Measurements from ENCODE around the gene DTNA.

DTNA gene

GRCh38 chr18:34816183-34816582 is 106.1 kb downstream of the DTNA start:
- no peak for TF ChIP-seq CTCF (IDR thresholded peaks at IDR 0.05; ENCODE audit: insufficient read depth, missing control alignments)
- FAIRE-seq = peak; percentile 51
- no peak for DNase-seq (ENCODE audit: insufficient read length, low spot score)

- DNase-seq (ENCODE audit: insufficient read length, low spot score) (no peak), FAIRE-seq (no peak)
- no peak for TF ChIP-seq CTCF (IDR thresholded peaks at IDR 0.05; ENCODE audit: insufficient read depth, missing control alignments)
Observed at GRCh38 chr18:34817636-34818035, 107.5 kb downstream of the DTNA start.

GRCh38 chr18:34818064-34818463 is 108.0 kb downstream of the DTNA start:
- DNase-seq (ENCODE audit: insufficient read length, low spot score) (no peak), FAIRE-seq (peak; percentile 11)
- no peak for TF ChIP-seq CTCF (IDR thresholded peaks at IDR 0.05; ENCODE audit: insufficient read depth, missing control alignments)

GRCh38 chr18:34820360-34821065 is 110.4 kb downstream of the DTNA start:
- no peak for TF ChIP-seq CTCF (IDR thresholded peaks at IDR 0.05; ENCODE audit: insufficient read depth, missing control alignments)
- DNase-seq (ENCODE audit: insufficient read length, low spot score) (no peak), FAIRE-seq (no peak)

GRCh38 chr18:34821669-34822210 is 111.6 kb downstream of the DTNA start:
- no peak for DNase-seq (ENCODE audit: insufficient read length, low spot score)
- TF ChIP-seq CTCF (IDR thresholded peaks at IDR 0.05; ENCODE audit: insufficient read depth, missing control alignments) = no peak
- peak; percentile 35 for FAIRE-seq

GRCh38 chr18:34828093-34828492 is 118.0 kb downstream of the DTNA start:
- TF ChIP-seq CTCF (IDR thresholded peaks at IDR 0.05; ENCODE audit: insufficient read depth, missing control alignments) = no peak

GRCh38 chr18:34834897-34835296 is 124.8 kb downstream of the DTNA start:
- no peak for TF ChIP-seq CTCF (IDR thresholded peaks at IDR 0.05; ENCODE audit: insufficient read depth, missing control alignments)
- FAIRE-seq (peak; percentile 63), DNase-seq (ENCODE audit: insufficient read length, low spot score) (no peak)

More at GRCh38 chr18:34828093-34828492, 118.0 kb downstream of the DTNA start:
- FAIRE-seq = no peak
- no peak for DNase-seq (ENCODE audit: insufficient read length, low spot score)
